ENCODE measurements around the gene RELB. TPM values are rescaled to one million over a fixed set of nuclear protein-coding genes. Genes with fewer than 3 reads are reported as not detected.

Gene RELB
- total and polyA plus RNA-seq, 3 donors from 2014 or later, result 9.1 to 10.1 (median 9.7) TPM

DNA sequence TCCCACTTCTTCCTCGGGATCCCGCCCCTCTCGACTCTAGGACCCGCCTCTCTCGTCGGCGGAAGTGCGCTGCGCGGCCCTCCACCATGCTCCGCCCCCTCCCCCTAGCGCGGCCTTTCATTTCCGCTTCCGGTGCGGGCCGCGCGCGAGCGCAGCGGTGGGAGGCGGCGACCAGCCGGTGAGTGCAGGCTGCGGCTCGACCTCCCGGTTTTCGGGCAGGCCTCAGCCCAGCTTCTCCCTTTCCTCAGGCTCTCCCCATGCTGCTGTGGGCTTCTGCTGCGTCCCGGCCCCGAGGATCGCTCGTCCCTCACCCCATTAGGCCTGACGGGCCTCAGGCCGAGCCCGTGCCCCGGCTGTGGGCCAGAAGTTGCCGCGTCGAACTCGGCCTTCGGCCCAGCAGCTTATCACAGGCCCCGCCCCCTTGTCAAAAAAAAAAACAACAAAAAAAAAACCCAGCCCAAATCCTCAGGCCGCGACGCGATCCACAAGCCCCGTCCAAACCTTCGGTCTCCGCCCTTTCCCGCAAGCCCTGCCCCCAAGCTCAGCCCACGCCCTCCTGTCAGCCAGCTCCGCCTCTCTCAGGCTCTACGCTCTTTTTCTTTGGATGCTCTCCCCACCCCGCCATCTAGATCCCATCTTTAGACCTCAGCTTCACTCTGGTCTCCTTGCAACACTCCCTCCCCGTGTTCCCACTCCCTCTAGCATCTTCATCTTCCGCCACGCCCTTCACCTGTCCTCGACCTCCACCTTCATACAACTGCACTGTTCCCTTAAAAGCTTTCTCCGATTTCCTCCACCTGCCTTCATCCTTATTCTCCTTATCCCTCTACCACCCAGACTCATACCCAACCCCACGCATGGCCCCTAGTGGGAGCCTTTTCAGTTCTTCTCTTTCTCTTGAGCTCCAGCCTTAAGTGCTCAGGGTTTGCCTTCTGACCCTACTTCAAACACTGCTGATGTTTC lies 37.9 kb downstream of the RELB start, which contains the start of gene CLASRP:
Gene CLASRP, plus strand, starts transcription at position 115 of the 963 bp plus-strand sequence. CDS start 1,168 bp downstream, outside the sequence.
- DNase-seq, result peak; percentile 94
- peak within 1 kb of the TSS; percentile 91 to 94 for H3K4me3 ChIP-seq
- no peaks in the 10 kb centered on the region for H3K9me3 ChIP-seq
- H3K27ac ChIP-seq, result peak within 1 kb of the TSS; percentile 91 to 92
- no peaks in the 10 kb centered on the region for H3K36me3 ChIP-seq (ENCODE audit: low read depth, missing control alignments)
- intact Hi-C loops (cut with DNase I; ENCODE audit: low total_unique reads), result no loop called here
- 1 to 2% methylated on average over 48 to 62 of the region's 62 CpGs for WGBS, 2 donors
- peak; percentile 93 for TF ChIP-seq POLR2A (IDR thresholded peaks at IDR 0.05)
- TF ChIP-seq, protein P1, sequence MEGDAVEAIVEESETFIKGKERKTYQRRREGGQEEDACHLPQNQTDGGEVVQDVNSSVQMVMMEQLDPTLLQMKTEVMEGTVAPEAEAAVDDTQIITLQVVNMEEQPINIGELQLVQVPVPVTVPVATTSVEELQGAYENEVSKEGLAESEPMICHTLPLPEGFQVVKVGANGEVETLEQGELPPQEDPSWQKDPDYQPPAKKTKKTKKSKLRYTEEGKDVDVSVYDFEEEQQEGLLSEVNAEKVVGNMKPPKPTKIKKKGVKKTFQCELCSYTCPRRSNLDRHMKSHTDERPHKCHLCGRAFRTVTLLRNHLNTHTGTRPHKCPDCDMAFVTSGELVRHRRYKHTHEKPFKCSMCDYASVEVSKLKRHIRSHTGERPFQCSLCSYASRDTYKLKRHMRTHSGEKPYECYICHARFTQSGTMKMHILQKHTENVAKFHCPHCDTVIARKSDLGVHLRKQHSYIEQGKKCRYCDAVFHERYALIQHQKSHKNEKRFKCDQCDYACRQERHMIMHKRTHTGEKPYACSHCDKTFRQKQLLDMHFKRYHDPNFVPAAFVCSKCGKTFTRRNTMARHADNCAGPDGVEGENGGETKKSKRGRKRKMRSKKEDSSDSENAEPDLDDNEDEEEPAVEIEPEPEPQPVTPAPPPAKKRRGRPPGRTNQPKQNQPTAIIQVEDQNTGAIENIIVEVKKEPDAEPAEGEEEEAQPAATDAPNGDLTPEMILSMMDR (IDR thresholded peaks at IDR 0.05), result no peak
- H3K4me1 ChIP-seq, result peaks cover 19% of the 10 kb centered on the region
- no peaks in the 10 kb centered on the region for H3K27me3 ChIP-seq

DNA sequence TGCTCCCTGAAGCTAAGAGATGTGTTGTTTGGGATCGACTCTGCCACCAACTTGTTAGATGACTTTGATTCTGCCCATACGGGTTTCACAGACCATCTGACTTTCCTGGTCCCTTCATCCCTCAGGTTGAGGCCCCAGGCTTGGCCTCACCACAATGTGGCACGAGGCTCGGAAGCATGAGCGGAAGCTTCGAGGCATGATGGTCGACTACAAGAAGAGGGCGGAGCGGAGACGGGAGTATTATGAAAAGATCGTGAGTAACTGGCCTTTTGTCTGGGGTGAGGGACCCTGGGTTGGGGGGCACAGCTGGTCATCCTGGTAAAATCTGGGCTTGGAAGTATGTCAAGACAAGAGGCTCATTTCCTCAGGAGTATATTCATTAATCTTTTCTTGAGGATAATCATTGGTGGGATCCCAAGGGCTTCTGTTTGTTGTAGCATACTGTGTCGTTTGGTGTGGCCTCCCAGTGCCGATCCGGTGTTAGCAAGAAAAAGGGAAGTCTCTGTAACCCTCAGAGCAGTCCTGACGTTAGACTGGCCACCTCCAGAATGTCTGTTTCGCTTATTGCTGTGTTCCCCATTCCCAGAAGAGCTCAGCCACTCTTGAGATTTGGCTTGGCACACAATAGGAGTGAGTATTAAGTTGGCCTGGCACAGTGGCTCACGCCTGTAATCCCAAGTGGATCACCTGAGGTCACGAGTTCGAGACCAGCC lies 39.0 kb downstream of the RELB start:
- 56 to 60% methylated on average over 19 of the region's 19 CpGs for WGBS, 2 donors
- TF ChIP-seq, protein P1 (IDR thresholded peaks at IDR 0.05), result no peak
- no peak for TF ChIP-seq POLR2A (IDR thresholded peaks at IDR 0.05)
- no peaks in the 10 kb centered on the region for H3K9me3 ChIP-seq
- intact Hi-C loops (cut with DNase I; ENCODE audit: low total_unique reads), result no loop called here
- H3K27me3 ChIP-seq, result no peaks in the 10 kb centered on the region
- no peak for DNase-seq
- no peaks in the 10 kb centered on the region for H3K36me3 ChIP-seq (ENCODE audit: low read depth, missing control alignments)
- peak overlapping the region; percentile 91 to 94 for H3K4me3 ChIP-seq
- H3K27ac ChIP-seq, result peak overlapping the region; percentile 24 to 91
- H3K4me1 ChIP-seq, result peaks cover 19% of the 10 kb centered on the region

DNA sequence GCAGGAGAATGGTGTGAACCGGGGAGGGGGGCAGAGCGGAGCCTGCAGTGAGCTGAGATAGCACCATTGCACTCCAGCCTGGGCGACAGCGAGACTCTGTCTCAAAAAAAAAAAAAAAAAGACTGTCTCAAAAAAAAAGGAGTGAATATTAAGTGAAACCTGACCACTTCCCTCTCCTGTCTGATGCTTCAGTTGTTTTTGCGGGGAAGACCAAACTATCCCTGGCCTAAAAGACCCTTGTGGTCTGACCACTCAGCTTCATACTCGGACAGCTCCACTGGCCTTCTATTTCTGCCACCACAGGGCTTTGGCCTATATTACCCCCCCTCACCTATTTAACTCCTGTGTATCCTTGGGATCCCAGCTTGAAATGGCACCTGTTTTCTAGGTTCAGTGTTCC lies 39.9 kb downstream of the RELB start:
- Histone ChIP-seq H3K4me1 (peaks cover 19% of the 10 kb centered on the region), H3K9me3 (no peaks in the 10 kb centered on the region), H3K4me3 (no peak overlapping the region), H3K27me3 (no peaks in the 10 kb centered on the region), H3K27ac (no peak overlapping the region), H3K36me3 (ENCODE audit: low read depth, missing control alignments) (no peaks in the 10 kb centered on the region)
- WGBS, 2 donors, result 84 to 88% methylated on average over 6 of the region's 6 CpGs
- intact Hi-C loops (cut with DNase I; ENCODE audit: low total_unique reads), result no loop called here
- TF ChIP-seq, protein P1 (IDR thresholded peaks at IDR 0.05), result no peak
- TF ChIP-seq POLR2A (IDR thresholded peaks at IDR 0.05), result no peak
- DNase-seq, result no peak

DNA sequence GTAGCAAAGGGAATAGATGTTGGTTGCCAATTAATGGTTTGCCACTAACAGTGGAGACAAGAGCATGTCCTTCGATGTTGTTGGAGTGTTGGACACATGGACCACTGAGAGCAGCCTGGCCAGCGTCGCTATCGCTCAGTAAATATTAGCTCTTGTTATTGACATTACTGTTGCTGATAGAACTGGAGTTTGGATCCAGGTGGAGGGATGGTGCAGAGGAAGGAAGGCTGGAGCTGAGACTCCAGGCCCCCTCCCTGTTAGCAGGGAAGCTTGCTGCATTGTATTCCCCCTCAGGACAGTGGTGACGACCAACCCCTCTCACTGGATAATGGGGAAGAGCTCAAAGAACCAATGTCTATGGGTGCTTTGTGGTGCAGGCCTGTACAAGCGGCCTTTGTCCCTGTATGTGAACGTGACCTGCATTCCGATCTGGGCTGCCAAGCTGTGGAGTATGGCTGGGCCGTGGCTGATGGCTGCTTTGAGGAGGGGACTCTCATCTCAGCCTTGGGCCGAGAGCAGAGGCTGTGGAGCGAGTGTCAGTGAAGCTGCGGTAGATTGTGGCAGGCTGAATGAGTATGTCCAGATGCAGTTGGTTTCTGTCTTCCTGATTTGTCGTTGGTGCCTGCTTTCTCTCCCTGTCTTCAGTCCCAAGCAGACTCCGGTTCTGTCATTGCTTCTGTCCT lies 44.5 kb downstream of the RELB start:
- Histone ChIP-seq H3K4me1 (peaks cover 12% of the 10 kb centered on the region), H3K9me3 (no peaks in the 10 kb centered on the region), H3K27ac (no peak overlapping the region), H3K27me3 (no peaks in the 10 kb centered on the region), H3K4me3 (no peak overlapping the region), H3K36me3 (ENCODE audit: low read depth, missing control alignments) (no peaks in the 10 kb centered on the region)
- 74 to 76% methylated on average over 10 to 14 of the region's 14 CpGs for WGBS, 2 donors
- TF ChIP-seq, protein P1 (IDR thresholded peaks at IDR 0.05), result no peak
- TF ChIP-seq POLR2A (IDR thresholded peaks at IDR 0.05), result no peak
- intact Hi-C loops (cut with DNase I; ENCODE audit: low total_unique reads), result no loop called here
- no peak for DNase-seq
